ENCODE results near the gene TEX12. TPM values are rescaled to one million over a fixed set of nuclear protein-coding genes. Genes with fewer than 3 reads are reported as not detected.

TEX12 gene, protein sequence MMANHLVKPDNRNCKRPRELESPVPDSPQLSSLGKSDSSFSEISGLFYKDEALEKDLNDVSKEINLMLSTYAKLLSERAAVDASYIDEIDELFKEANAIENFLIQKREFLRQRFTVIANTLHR
- total RNA-seq (2021) = not detected in 2 replicates
- percentile 44 among the genes with signal in this experiment for Bru-seq, nascent RNA
- percentile 55 among the genes with signal in this experiment for BruChase-seq, experiment 1, labeled RNA remaining after a 2-hour chase
- BruChase-seq, experiment 2, labeled RNA remaining after a 6-hour chase = percentile 26 among the genes with signal in this experiment
- long read RNA-seq = 0 reads

GRCh38 chr11:112167145-112167544 lies at the start of gene TEX12:
Gene TEX12 (plus strand): TSS chr11:112167372. CDS start chr11:112169269, 1,897 bp downstream.
- Histone ChIP-seq H3K27ac (peak within 1 kb of the TSS; percentile 66), H3K36me3 (ENCODE audit: low read depth) (no peaks in the 10 kb centered on the region; the same call in 1 of the 2 replicates), H2AFZ (peak within 1 kb of the TSS; percentile 49; the same call in 1 of the 2 replicates), H4K20me1 (ENCODE audit: insufficient read depth) (no peaks in the 10 kb centered on the region), H3K4me3 (0 out of 2 replicates have a peak within 1 kb of the TSS, but pooled peaks have one; percentile 4), H3K4me1 (replicated peaks; ENCODE audit: insufficient read depth) (peaks cover 44% of the 10 kb centered on the region), H3K4me2 (peak within 1 kb of the TSS; percentile 55), H3F3A (ENCODE audit: insufficient read depth, low read depth) (peaks cover 43% of the 10 kb centered on the region), H3K79me2 (ENCODE audit: low read depth) (peaks cover 13% of the 10 kb centered on the region), H3K9me2 (ENCODE audit: insufficient read depth) (no peaks in the 10 kb centered on the region), H3K9me3 (ENCODE audit: insufficient read depth, low read depth) (no peaks in the 10 kb centered on the region), H3K27me3 (ENCODE audit: insufficient read depth, low read depth) (no peaks in the 10 kb centered on the region)
- ChIA-PET CTCF (no interaction called here), POLR2A (ENCODE audit: unreplicated experiment) (no interaction called here)
- TF ChIP-seq EZH2 (IDR thresholded peaks at IDR 0.05; ENCODE audit: low read depth) (no peak), CTCF (conservative IDR thresholded peaks at IDR 0.05) (no peak)
- intact Hi-C loops (cut with micrococcal nuclease; ENCODE audit: unreplicated experiment) = loop anchor here (10.0 kb wide), 1 partner anchor 292 kb away; the partner anchor contains the start of genes ALG9, CFAP68 and FDXACB1
- no peak for DNase-seq
- BruUV-seq (replicated peaks) = no TSS peak

- 0 out of 2 replicates have a peak, but pooled peaks cover 4% of the 10 kb centered on the region for H3F3A ChIP-seq (ENCODE audit: insufficient read depth, low read depth)
- no peak overlapping the region for H3K4me3 ChIP-seq
- H3K4me1 ChIP-seq (replicated peaks; ENCODE audit: insufficient read depth) = peaks cover 3% of the 10 kb centered on the region; the same call in 1 of the 2 replicates
- ChIA-PET POLR2A (ENCODE audit: unreplicated experiment) (no interaction called here), CTCF (no interaction called here)
- intact Hi-C loops (cut with micrococcal nuclease; ENCODE audit: unreplicated experiment) = no loop called here
- no peak overlapping the region for H3K27ac ChIP-seq
- no TSS peak for BruUV-seq (replicated peaks)
- no peak for DNase-seq
- H3K79me2 ChIP-seq (ENCODE audit: low read depth) = no peaks in the 10 kb centered on the region
- H3K9me2 ChIP-seq (ENCODE audit: insufficient read depth) = no peaks in the 10 kb centered on the region
- H3K36me3 ChIP-seq (ENCODE audit: low read depth) = no peaks in the 10 kb centered on the region
- H3K9me3 ChIP-seq (ENCODE audit: insufficient read depth, low read depth) = no peaks in the 10 kb centered on the region
- TF ChIP-seq EZH2 (IDR thresholded peaks at IDR 0.05; ENCODE audit: low read depth) = no peak
- H4K20me1 ChIP-seq (ENCODE audit: insufficient read depth) = no peaks in the 10 kb centered on the region
- H3K4me2 ChIP-seq = no peak overlapping the region
- no peaks in the 10 kb centered on the region for H3K27me3 ChIP-seq (ENCODE audit: insufficient read depth, low read depth)
- no peak overlapping the region for H2AFZ ChIP-seq
These were observed 49.0 kb upstream of the TEX12 start for GRCh38 chr11:112118176-112118575.

DNA sequence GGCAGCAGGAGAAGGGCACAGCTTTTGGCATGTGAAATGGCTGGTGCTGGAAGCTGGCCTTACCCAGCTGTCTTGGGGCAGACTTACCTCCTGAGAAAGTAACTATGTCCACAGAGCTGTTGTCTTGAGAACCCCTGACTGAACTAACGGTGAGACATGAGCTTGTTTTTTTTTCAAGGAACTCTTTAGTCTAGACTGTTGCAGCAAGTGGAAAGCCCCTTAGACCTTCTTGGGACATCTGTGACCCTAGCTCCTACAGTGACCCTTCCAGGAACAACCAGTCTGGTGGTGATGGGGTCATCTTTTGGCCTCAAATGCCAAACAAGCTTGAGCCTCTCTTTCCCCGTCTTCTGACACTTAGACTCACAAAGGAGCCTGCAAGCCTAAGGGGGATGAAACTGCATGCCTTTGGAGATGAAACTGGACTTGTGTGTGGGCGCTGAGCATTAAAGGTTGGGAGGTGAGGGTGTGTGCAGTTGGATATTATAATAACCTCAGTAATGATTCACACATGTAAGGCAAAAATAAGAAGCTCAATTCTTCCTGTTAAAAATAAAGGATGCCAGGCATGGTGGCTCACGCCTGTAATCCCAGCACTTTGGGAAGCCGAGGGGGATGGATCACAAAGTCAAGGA lies 45.1 kb upstream of the TEX12 start:
- Histone ChIP-seq H3K9me2 (ENCODE audit: insufficient read depth) (no peaks in the 10 kb centered on the region), H3K79me2 (ENCODE audit: low read depth) (no peaks in the 10 kb centered on the region), H3K4me2 (no peak overlapping the region), H4K20me1 (ENCODE audit: insufficient read depth) (no peaks in the 10 kb centered on the region), H3K36me3 (ENCODE audit: low read depth) (no peaks in the 10 kb centered on the region), H3K4me3 (no peak overlapping the region), H3K9me3 (ENCODE audit: insufficient read depth, low read depth) (no peaks in the 10 kb centered on the region), H3F3A (ENCODE audit: insufficient read depth, low read depth) (no peaks in the 10 kb centered on the region; the same call in 1 of the 2 replicates), H3K27me3 (ENCODE audit: insufficient read depth, low read depth) (no peaks in the 10 kb centered on the region), H3K27ac (no peak overlapping the region), H2AFZ (no peak overlapping the region), H3K4me1 (replicated peaks; ENCODE audit: insufficient read depth) (no peaks in the 10 kb centered on the region)
- TF ChIP-seq EZH2 (IDR thresholded peaks at IDR 0.05; ENCODE audit: low read depth) (no peak), CTCF (conservative IDR thresholded peaks at IDR 0.05) (no peak)
- BruUV-seq (replicated peaks) = no TSS peak
- no peak for DNase-seq
- CTCF ChIA-PET = no interaction called here
- POLR2A ChIA-PET (ENCODE audit: unreplicated experiment) = no interaction called here
- intact Hi-C loops (cut with micrococcal nuclease; ENCODE audit: unreplicated experiment) = no loop called here
